ENCODE results near the gene CEP164. TPM values are rescaled to one million over a fixed set of nuclear protein-coding genes. Genes with fewer than 3 reads are reported as not detected.
A peak's percentile ranks its signal among the peaks of the same experiment; 100 is the strongest.

The CEP164 gene
- polyA plus RNA-seq, 3 donors: 4.3 to 32.1 (median 8.0) TPM

GRCh38 chr11:117412653-117413275 lies 85.1 kb downstream of the CEP164 start:
- H4K20me1 ChIP-seq (ENCODE audit: insufficient read depth, low read length): no peaks in the 10 kb centered on the region
- H3K4me2 ChIP-seq (replicated peaks; ENCODE audit: extremely low read depth, low read length, poor library complexity, severe bottlenecking): no peak overlapping the region
- H3K79me2 ChIP-seq (ENCODE audit: insufficient read depth, low read length): no peaks in the 10 kb centered on the region
- no peak overlapping the region for H3K27ac ChIP-seq (ENCODE audit: low read depth in 1 of 2, low read length in 2 of 2)
- H3K4me1 ChIP-seq (ENCODE audit: control insufficient read depth in 1 of 2, insufficient read depth in 2 of 2, low read length in 2 of 2): no peaks in the 10 kb centered on the region
- H2AFZ ChIP-seq (ENCODE audit: insufficient read depth, low read depth, low read length, poor library complexity, severe bottlenecking): no peak overlapping the region
- H3K4me3 ChIP-seq (replicated peaks in 1 of 3; ENCODE audit: low read depth in 2 of 3, low read length in 3 of 3): no peak overlapping the region
- H3K36me3 Mint-ChIP-seq: peaks cover 39 to 50% of the 10 kb centered on the region in 2 donors
- peaks cover 0 to 2% (median 0%) of the 10 kb centered on the region in 7 donors for H3K9me3 Mint-ChIP-seq
- H3K9me3 ChIP-seq (replicated peaks in 1 of 2; ENCODE audit: control insufficient read depth in 1 of 2, insufficient read depth in 1 of 2, low read length in 2 of 2): no peaks in the 10 kb centered on the region
- peaks cover 7% of the 10 kb centered on the region for H3K4me1 Mint-ChIP-seq
- 94% methylated on average over 7 of the region's 8 CpGs for WGBS (ENCODE audit: insufficient coverage)
- peak overlapping the region in 2 of 7 donors; percentile 6 to 54 for H3K27ac Mint-ChIP-seq
- no peak overlapping the region for H3K9ac ChIP-seq (ENCODE audit: insufficient read depth, low read length, poor library complexity, severe bottlenecking)
- no peak for DNase-seq
- peaks cover under 1 to 3% (median 3%) of the 10 kb centered on the region in 3 donors for H3K27me3 Mint-ChIP-seq (ENCODE audit: low read depth in 3 of 3)
- peaks cover 18 to 33% of the 10 kb centered on the region in 2 donors for H3K36me3 ChIP-seq (replicated peaks in 1 of 2; ENCODE audit: control insufficient read depth in 1 of 2, insufficient read depth in 2 of 2, low read length in 2 of 2)
- TF ChIP-seq CTCF (IDR thresholded peaks at IDR 0.05): no peak
- no peak overlapping the region for H3K4me3 Mint-ChIP-seq
- H3K27me3 ChIP-seq (ENCODE audit: control insufficient read depth in 2 of 2, insufficient read depth in 2 of 2, low read length in 2 of 2): no peaks in the 10 kb centered on the region
- intact Hi-C loops (cut with micrococcal nuclease): no loop called here

- DNase-seq: no peak
- WGBS (ENCODE audit: insufficient coverage): 95% methylated on average over 6 of the region's 7 CpGs
These were observed 86.0 kb downstream of the CEP164 start for GRCh38 chr11:117413616-117414015.

More at GRCh38 chr11:117413616-117414015, 86.0 kb downstream of the CEP164 start:
- H3K79me2 ChIP-seq (ENCODE audit: insufficient read depth, low read length): no peaks in the 10 kb centered on the region
- no peaks in the 10 kb centered on the region for H4K20me1 ChIP-seq (ENCODE audit: insufficient read depth, low read length)
- no peak overlapping the region for H3K27ac ChIP-seq (ENCODE audit: low read depth in 1 of 2, low read length in 2 of 2)
- H3K9ac ChIP-seq (ENCODE audit: insufficient read depth, low read length, poor library complexity, severe bottlenecking): no peak overlapping the region
- H2AFZ ChIP-seq (ENCODE audit: insufficient read depth, low read depth, low read length, poor library complexity, severe bottlenecking): no peak overlapping the region
- intact Hi-C loops (cut with micrococcal nuclease): no loop called here
- H3K36me3 Mint-ChIP-seq: peaks cover 31 to 42% of the 10 kb centered on the region in 2 donors
- H3K4me3 ChIP-seq (replicated peaks in 1 of 3; ENCODE audit: low read depth in 2 of 3, low read length in 3 of 3): no peak overlapping the region
- no peaks in the 10 kb centered on the region for H3K4me1 ChIP-seq (ENCODE audit: control insufficient read depth in 1 of 2, insufficient read depth in 2 of 2, low read length in 2 of 2)
- H3K27me3 ChIP-seq (ENCODE audit: control insufficient read depth in 2 of 2, insufficient read depth in 2 of 2, low read length in 2 of 2): no peaks in the 10 kb centered on the region
- H3K4me2 ChIP-seq (replicated peaks; ENCODE audit: extremely low read depth, low read length, poor library complexity, severe bottlenecking): no peak overlapping the region
- H3K9me3 ChIP-seq (replicated peaks in 1 of 2; ENCODE audit: control insufficient read depth in 1 of 2, insufficient read depth in 1 of 2, low read length in 2 of 2): no peaks in the 10 kb centered on the region
- TF ChIP-seq CTCF (IDR thresholded peaks at IDR 0.05): no peak
- H3K9me3 Mint-ChIP-seq: peaks cover 0 to 2% (median 0%) of the 10 kb centered on the region in 7 donors
- H3K27me3 Mint-ChIP-seq (ENCODE audit: low read depth in 3 of 3): peaks cover 3% of the 10 kb centered on the region in 3 donors
- no peak overlapping the region for H3K4me3 Mint-ChIP-seq
- H3K36me3 ChIP-seq (replicated peaks in 1 of 2; ENCODE audit: control insufficient read depth in 1 of 2, insufficient read depth in 2 of 2, low read length in 2 of 2): peaks cover 11 to 25% of the 10 kb centered on the region in 2 donors
- no peak overlapping the region for H3K27ac Mint-ChIP-seq
- peaks cover 7% of the 10 kb centered on the region for H3K4me1 Mint-ChIP-seq
